Sigmoid colon (tissue), 4 donors: ENCODE data around the gene KIF21A.

Experiments used
- EP300 ChIP-seq, 4 donors: sonication (generic); formaldehyde crosslinking; IDR thresholded peaks; one replicate each; pipeline ENCODE4 v1.6.1; 2017; ENCODE audit warnings: antibody characterized with exemption in 4 of 4
- POLR2A ChIP-seq, 2 donors: fragments of 450-650 bp; IDR thresholded peaks; one replicate each; pipeline ENCODE4 v1.6.1; 2016; ENCODE audit warnings: antibody characterized with exemption in 2 of 2, mild to moderate bottlenecking in 2 of 2, moderate library complexity in 2 of 2
- POLR2AphosphoS5 ChIP-seq, 4 donors: sonication (generic); formaldehyde crosslinking; IDR thresholded peaks; one replicate each; pipeline ENCODE4 v1.6.1; 2017; ENCODE audit warnings: antibody characterized with exemption in 4 of 4
- TF ChIP-seq, protein P1 (sequence below), 4 experiments: fragments of 450-650 bp in 3 of 4; fragments of 200-600 bp in 1 of 4; IDR thresholded peaks; one replicate each; pipeline ENCODE4 v1.5.1; 2016 to 2019; ENCODE audit warnings: antibody characterized with exemption in 4 of 4, mild to moderate bottlenecking in 3 of 4, moderate library complexity in 2 of 4

- TF ChIP-seq, protein P1, sequence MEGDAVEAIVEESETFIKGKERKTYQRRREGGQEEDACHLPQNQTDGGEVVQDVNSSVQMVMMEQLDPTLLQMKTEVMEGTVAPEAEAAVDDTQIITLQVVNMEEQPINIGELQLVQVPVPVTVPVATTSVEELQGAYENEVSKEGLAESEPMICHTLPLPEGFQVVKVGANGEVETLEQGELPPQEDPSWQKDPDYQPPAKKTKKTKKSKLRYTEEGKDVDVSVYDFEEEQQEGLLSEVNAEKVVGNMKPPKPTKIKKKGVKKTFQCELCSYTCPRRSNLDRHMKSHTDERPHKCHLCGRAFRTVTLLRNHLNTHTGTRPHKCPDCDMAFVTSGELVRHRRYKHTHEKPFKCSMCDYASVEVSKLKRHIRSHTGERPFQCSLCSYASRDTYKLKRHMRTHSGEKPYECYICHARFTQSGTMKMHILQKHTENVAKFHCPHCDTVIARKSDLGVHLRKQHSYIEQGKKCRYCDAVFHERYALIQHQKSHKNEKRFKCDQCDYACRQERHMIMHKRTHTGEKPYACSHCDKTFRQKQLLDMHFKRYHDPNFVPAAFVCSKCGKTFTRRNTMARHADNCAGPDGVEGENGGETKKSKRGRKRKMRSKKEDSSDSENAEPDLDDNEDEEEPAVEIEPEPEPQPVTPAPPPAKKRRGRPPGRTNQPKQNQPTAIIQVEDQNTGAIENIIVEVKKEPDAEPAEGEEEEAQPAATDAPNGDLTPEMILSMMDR (IDR thresholded peaks at IDR 0.05), result no peak
- TF ChIP-seq POLR2AphosphoS5 (IDR thresholded peaks at IDR 0.05) (no peak), POLR2A (IDR thresholded peaks at IDR 0.05) (no peak), EP300 (IDR thresholded peaks at IDR 0.05) (no peak)
Measured at GRCh38 chr12:39352471-39353017, 90.4 kb downstream of the KIF21A start.
